PC-3 (cell line): Measurements from ENCODE around the gene RAD50. TPM values are rescaled to one million over a fixed set of nuclear protein-coding genes. Genes with fewer than 3 reads are reported as not detected.

Experiments
- ATAC-seq: fragments of 200-7000 bp; cut with Tn5 transposase; 2 replicates; pipeline ENCODE4 v1.9.1; 2020; ENCODE audit warnings: mild to moderate bottlenecking, moderate library complexity
- BruUV-seq: library from RNA; stranded (reverse); fragments of 400-500 nt; replicated peaks from 2 replicates; lab custom pipeline; 2021; lab: Mats Ljungman, UMichigan
- CTCF ChIA-PET: fragments of 300-600 bp; sonication (Branson Sonifier 250); formaldehyde crosslinking; loops from one replicate; lab custom pipeline; 2022; ENCODE audit warnings: antibody characterized with exemption; lab: Charles Lee
- POLR2A ChIA-PET: fragments of 300-600 bp; sonication (Branson Sonifier 250); formaldehyde crosslinking; loops from one replicate; lab custom pipeline; 2022; ENCODE audit warnings: antibody characterized with exemption; ENCODE audit not compliant: unreplicated experiment; lab: Charles Lee
- DNase-seq: peaks from one replicate; pipeline ENCODE4 v3.0.0-alpha.2; 2015
- H2AFZ ChIP-seq: fragments of 300-600 bp; sonication (generic); 2 replicates; pipeline ENCODE4 v1.6.0; 2016; ENCODE audit warnings: antibody characterized with exemption, low read length
- H3F3A ChIP-seq: fragments of 300-600 bp; sonication (generic); one replicate; pipeline ENCODE4 v1.6.0; 2017; ENCODE audit warnings: antibody characterized with exemption, low read length, control low read depth, mild to moderate bottlenecking; ENCODE audit not compliant: unreplicated experiment
- H3K27ac ChIP-seq: fragments of 300-600 bp; sonication (generic); 2 replicates; pipeline ENCODE4 v1.5.1; 2016; ENCODE audit warnings: mild to moderate bottlenecking, low read length
- H3K27me3 ChIP-seq: fragments of 300-600 bp; sonication (generic); 2 replicates; pipeline ENCODE4 v1.6.1; 2016; ENCODE audit warnings: low read length, mixed read lengths
- H3K36me3 ChIP-seq: fragments of 300-600 bp; sonication (generic); 2 replicates; pipeline ENCODE4 v1.6.1; 2016; ENCODE audit warnings: low read depth, mixed run types, low read length, mixed read lengths
- H3K4me1 ChIP-seq: fragments of 300-600 bp; sonication (generic); 2 replicates; pipeline ENCODE4 v1.5.1; 2016; ENCODE audit warnings: low read length; ENCODE audit not compliant: insufficient read depth
- H3K4me2 ChIP-seq: fragments of 300-600 bp; sonication (generic); 2 replicates; pipeline ENCODE4 v1.6.0; 2016; ENCODE audit warnings: low read length
- H3K4me3 ChIP-seq: fragments of 300-600 bp; sonication (generic); 2 replicates; pipeline ENCODE4 v1.5.1; 2016; ENCODE audit warnings: mild to moderate bottlenecking, low read length, mixed read lengths
- H3K79me2 ChIP-seq: fragments of 300-600 bp; sonication (generic); 2 replicates; pipeline ENCODE4 v1.6.1; 2017; ENCODE audit warnings: low read length, mixed read lengths
- H3K9ac ChIP-seq: fragments of 300-600 bp; sonication (generic); 2 replicates; pipeline ENCODE4 v1.6.0; 2016; ENCODE audit warnings: mild to moderate bottlenecking, low read length
- H3K9me2 ChIP-seq: fragments of 300-600 bp; sonication (generic); replicated peaks from 2 replicates; pipeline ENCODE4 v1.6.1; 2016; ENCODE audit warnings: mixed run types, low read length, mixed read lengths
- H3K9me3 ChIP-seq: fragments of 300-600 bp; sonication (generic); 2 replicates; pipeline ENCODE4 v1.6.1; 2016; ENCODE audit warnings: low read length, mixed read lengths
- H4K20me1 ChIP-seq: fragments of 300-600 bp; sonication (generic); 2 replicates; pipeline ENCODE4 v1.6.1; 2016; ENCODE audit warnings: low read length, mixed read lengths
- EZH2 ChIP-seq: fragments of 300-600 bp; sonication (generic); IDR thresholded peaks from one replicate; pipeline ENCODE4 v1.6.1; 2017; ENCODE audit warnings: antibody characterized with exemption, mild to moderate bottlenecking, low read length; ENCODE audit not compliant: unreplicated experiment
- EZH2phosphoT487 ChIP-seq: fragments of 300-600 bp; sonication (generic); IDR thresholded peaks from 2 replicates; pipeline ENCODE4 v1.6.1; 2018; ENCODE audit warnings: mild to moderate bottlenecking, antibody characterized with exemption, low read length, borderline replicate concordance
- intact Hi-C: fragments of 100-400 bp; cut with micrococcal nuclease; formaldehyde crosslinking; loops from 2 replicates; pipeline ENCODE4 v1.9.0; 2023
- total RNA-seq: library from RNA; depleted of rRNA; stranded (reverse); fragments of >200 nt; gene quantifications from 2 replicates; pipeline ENCODE4 v1.2.3, GENCODE V29; 2014
- TF ChIP-seq, protein P1 (sequence below): fragments of 300-600 bp; sonication (generic); conservative IDR thresholded peaks from 2 replicates; pipeline ENCODE4 v1.5.1; 2017; ENCODE audit warnings: antibody characterized with exemption, low read depth, mild to moderate bottlenecking, low read length

RAD50 gene
- total RNA-seq, 1 experiment from 2014 or later, result 6.7 TPM

DNA sequence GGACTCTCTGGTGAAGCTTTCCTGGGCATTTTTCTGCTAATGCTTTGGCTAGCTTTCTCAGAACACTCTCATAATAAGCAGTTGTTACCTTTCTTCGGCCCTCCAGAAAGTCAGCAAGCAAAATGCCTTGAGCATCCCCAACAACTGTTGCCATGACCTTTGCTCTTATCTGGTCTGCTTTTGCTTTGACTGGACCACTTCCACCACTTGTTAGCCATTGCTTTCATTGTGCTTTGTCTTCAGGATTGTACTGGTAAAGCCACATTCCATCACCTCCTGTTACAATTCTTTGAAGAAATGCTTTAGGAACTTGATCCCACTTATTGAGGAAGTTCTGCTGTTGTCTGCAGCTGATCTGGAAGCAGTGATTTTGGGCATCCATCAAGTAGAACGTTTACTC lies 35.7 kb downstream of the RAD50 start:
- H3K9me2 ChIP-seq, result no peaks in the 10 kb centered on the region
- ChIA-PET CTCF (interaction anchor here (1.2 kb wide), 1 partner anchor 85 kb away, joined by 3 read pairs; no protein-coding TSS in a partner anchor), POLR2A (no interaction called here)
- no TSS peak for BruUV-seq
- DNase-seq (no peak), ATAC-seq (no peak)
- H3K9ac ChIP-seq, result no peak overlapping the region
- no peak overlapping the region for H3K4me2 ChIP-seq
- no peak overlapping the region for H2AFZ ChIP-seq
- TF ChIP-seq, protein P1, sequence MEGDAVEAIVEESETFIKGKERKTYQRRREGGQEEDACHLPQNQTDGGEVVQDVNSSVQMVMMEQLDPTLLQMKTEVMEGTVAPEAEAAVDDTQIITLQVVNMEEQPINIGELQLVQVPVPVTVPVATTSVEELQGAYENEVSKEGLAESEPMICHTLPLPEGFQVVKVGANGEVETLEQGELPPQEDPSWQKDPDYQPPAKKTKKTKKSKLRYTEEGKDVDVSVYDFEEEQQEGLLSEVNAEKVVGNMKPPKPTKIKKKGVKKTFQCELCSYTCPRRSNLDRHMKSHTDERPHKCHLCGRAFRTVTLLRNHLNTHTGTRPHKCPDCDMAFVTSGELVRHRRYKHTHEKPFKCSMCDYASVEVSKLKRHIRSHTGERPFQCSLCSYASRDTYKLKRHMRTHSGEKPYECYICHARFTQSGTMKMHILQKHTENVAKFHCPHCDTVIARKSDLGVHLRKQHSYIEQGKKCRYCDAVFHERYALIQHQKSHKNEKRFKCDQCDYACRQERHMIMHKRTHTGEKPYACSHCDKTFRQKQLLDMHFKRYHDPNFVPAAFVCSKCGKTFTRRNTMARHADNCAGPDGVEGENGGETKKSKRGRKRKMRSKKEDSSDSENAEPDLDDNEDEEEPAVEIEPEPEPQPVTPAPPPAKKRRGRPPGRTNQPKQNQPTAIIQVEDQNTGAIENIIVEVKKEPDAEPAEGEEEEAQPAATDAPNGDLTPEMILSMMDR, result no peak
- TF ChIP-seq EZH2 (no peak), EZH2phosphoT487 (no peak)
- H4K20me1 ChIP-seq, result no peaks in the 10 kb centered on the region
- H3K4me1 ChIP-seq, result no peaks in the 10 kb centered on the region
- H3K79me2 ChIP-seq, result no peaks in the 10 kb centered on the region
- no peaks in the 10 kb centered on the region for H3K27me3 ChIP-seq
- H3K36me3 ChIP-seq, result no peaks in the 10 kb centered on the region
- no peaks in the 10 kb centered on the region for H3F3A ChIP-seq
- no peak overlapping the region for H3K27ac ChIP-seq
- H3K9me3 ChIP-seq, result no peaks in the 10 kb centered on the region
- intact Hi-C loops, result loop anchor here (1.0 to 5.0 kb wide), 2 partner anchors 85 to 205 kb away; no protein-coding TSS in a partner anchor
- no peak overlapping the region for H3K4me3 ChIP-seq

DNA sequence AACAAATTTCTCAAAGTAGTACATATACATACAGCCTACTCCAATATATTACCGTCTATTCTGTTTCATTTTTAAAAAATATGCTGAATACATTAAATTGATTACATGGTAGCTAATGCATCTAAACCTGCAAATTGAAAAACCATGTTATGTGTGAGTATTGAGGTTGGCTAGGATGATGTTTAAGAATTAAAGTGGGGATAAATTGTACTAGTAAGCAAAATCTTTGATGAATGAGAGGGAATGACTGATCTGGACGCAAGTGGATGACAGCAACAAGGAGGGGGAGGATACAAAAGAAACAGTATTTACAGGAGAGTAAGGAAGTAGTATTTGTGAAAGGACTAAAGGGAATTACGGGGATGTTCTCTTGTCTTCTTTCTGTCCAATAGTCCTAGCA lies 37.4 kb downstream of the RAD50 start:
- Histone ChIP-seq H3K27ac (no peak overlapping the region), H3F3A (no peaks in the 10 kb centered on the region), H3K79me2 (no peaks in the 10 kb centered on the region), H3K4me2 (no peak overlapping the region), H3K9me2 (no peaks in the 10 kb centered on the region), H2AFZ (no peak overlapping the region), H3K9ac (no peak overlapping the region), H4K20me1 (no peaks in the 10 kb centered on the region), H3K36me3 (no peaks in the 10 kb centered on the region), H3K9me3 (no peaks in the 10 kb centered on the region), H3K27me3 (no peaks in the 10 kb centered on the region), H3K4me3 (no peak overlapping the region), H3K4me1 (no peaks in the 10 kb centered on the region)
- ATAC-seq, result no peak
- ChIA-PET CTCF (no interaction called here), POLR2A (no interaction called here)
- TF ChIP-seq EZH2, result no peak
- TF ChIP-seq, protein P1, result no peak
- TF ChIP-seq EZH2phosphoT487, result no peak
- intact Hi-C loops, result loop anchor here (5.0 kb wide), 1 partner anchor 207 kb away; no protein-coding TSS in a partner anchor
- no peak for DNase-seq
- no TSS peak for BruUV-seq

DNA sequence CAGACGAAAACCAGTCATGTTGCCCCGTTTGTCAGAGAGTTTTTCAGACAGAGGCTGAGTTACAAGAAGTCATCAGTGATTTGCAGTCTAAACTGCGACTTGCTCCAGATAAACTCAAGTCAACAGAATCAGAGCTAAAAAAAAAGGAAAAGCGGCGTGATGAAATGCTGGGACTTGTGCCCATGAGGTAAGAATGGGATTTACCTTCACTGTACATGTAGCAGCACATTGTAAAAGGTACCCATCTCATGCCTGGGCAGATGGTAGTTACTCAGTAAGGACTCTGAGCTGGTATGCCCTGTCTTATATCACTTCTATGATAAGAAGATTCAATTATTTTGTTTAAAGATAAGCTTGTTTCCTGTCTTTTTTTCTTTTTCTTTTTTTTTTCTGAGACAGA lies 38.8 kb downstream of the RAD50 start:
- no peak overlapping the region for H3K4me3 ChIP-seq
- ChIA-PET CTCF (no interaction called here), POLR2A (no interaction called here)
- peaks cover 3% of the 10 kb centered on the region for H3F3A ChIP-seq
- BruUV-seq, result no TSS peak
- no peak overlapping the region for H2AFZ ChIP-seq
- H3K4me2 ChIP-seq, result no peak overlapping the region
- H3K9ac ChIP-seq, result no peak overlapping the region
- intact Hi-C loops, result no loop called here
- H3K27ac ChIP-seq, result no peak overlapping the region
- no peaks in the 10 kb centered on the region for H3K9me3 ChIP-seq
- H3K4me1 ChIP-seq, result peaks cover 4% of the 10 kb centered on the region; the same call in 1 of the 2 replicates
- no peaks in the 10 kb centered on the region for H3K27me3 ChIP-seq
- DNase-seq, result no peak
- H3K36me3 ChIP-seq, result no peaks in the 10 kb centered on the region
- ATAC-seq, result no peak
- H3K79me2 ChIP-seq, result no peaks in the 10 kb centered on the region
- H3K9me2 ChIP-seq, result no peaks in the 10 kb centered on the region
- TF ChIP-seq EZH2, result no peak
- TF ChIP-seq EZH2phosphoT487, result no peak
- TF ChIP-seq, protein P1, result no peak
- no peaks in the 10 kb centered on the region for H4K20me1 ChIP-seq
